ENCODE data around the gene SPIRE1.

GRCh38 chr18:12477606-12478005, 180.3 kb downstream of the SPIRE1 start:
- TF ChIP-seq, protein P1, sequence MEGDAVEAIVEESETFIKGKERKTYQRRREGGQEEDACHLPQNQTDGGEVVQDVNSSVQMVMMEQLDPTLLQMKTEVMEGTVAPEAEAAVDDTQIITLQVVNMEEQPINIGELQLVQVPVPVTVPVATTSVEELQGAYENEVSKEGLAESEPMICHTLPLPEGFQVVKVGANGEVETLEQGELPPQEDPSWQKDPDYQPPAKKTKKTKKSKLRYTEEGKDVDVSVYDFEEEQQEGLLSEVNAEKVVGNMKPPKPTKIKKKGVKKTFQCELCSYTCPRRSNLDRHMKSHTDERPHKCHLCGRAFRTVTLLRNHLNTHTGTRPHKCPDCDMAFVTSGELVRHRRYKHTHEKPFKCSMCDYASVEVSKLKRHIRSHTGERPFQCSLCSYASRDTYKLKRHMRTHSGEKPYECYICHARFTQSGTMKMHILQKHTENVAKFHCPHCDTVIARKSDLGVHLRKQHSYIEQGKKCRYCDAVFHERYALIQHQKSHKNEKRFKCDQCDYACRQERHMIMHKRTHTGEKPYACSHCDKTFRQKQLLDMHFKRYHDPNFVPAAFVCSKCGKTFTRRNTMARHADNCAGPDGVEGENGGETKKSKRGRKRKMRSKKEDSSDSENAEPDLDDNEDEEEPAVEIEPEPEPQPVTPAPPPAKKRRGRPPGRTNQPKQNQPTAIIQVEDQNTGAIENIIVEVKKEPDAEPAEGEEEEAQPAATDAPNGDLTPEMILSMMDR (IDR thresholded peaks at IDR 0.05), result no peak
- TF ChIP-seq POLR2A (IDR thresholded peaks at IDR 0.05), result no peak
